GM21447 (cell line): ENCODE data around the gene CASTOR1.

Source experiments
- ATAC-seq: cut with Tn5 transposase; IDR thresholded peaks from one replicate; pipeline ENCODE4 v1.9.1; 2021; ENCODE audit not compliant: unreplicated experiment

The CASTOR1 gene

DNA sequence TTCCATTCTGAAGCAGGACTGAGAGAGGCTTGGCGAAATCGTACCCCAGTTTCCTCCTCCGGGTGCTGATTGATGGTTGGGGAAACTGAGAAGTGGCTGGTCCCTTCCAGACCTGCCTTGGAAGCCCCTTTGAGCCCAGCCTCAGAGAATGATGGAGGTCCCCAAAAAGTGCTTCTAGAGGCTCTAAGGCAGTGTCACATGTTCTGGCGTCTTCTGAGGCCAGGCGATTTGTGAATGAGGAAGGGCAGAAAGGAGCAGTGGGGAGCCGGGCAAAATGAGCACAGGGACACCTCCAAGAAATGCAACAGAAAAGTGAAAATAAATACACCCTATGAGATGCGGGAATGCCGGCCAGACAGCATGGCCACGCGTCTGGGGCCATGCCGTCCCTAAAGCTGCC is 41.7 kb downstream of the CASTOR1 start:
- no peak for ATAC-seq

DNA sequence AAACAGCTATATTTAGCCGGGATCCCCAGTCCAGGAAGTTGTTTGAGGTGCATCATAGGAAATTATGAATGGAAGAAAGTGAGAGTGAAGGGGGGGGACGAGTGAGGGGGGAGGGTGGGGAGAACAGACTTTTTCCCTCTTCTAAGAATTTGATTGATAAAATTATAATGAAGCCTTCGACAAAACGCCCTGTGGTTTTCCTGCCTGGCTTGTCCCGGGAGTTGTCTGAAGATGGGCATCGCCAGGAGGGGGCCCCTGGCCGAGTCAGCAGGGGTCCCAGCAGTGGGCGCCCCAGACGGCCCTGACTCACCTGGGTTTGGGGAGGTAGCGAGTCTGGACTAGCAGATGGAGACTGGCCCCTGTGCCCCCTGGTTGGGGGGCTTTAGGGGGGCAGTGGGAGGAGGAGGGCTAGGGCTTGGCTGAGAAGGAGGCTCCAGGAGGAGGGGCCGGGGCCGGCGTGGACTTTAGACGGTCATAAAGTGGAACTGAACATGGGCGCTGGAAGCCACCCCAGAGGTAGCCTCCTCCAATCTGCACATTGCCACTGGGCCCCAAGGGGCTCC is 42.4 kb downstream of the CASTOR1 start:
- no peak for ATAC-seq

DNA sequence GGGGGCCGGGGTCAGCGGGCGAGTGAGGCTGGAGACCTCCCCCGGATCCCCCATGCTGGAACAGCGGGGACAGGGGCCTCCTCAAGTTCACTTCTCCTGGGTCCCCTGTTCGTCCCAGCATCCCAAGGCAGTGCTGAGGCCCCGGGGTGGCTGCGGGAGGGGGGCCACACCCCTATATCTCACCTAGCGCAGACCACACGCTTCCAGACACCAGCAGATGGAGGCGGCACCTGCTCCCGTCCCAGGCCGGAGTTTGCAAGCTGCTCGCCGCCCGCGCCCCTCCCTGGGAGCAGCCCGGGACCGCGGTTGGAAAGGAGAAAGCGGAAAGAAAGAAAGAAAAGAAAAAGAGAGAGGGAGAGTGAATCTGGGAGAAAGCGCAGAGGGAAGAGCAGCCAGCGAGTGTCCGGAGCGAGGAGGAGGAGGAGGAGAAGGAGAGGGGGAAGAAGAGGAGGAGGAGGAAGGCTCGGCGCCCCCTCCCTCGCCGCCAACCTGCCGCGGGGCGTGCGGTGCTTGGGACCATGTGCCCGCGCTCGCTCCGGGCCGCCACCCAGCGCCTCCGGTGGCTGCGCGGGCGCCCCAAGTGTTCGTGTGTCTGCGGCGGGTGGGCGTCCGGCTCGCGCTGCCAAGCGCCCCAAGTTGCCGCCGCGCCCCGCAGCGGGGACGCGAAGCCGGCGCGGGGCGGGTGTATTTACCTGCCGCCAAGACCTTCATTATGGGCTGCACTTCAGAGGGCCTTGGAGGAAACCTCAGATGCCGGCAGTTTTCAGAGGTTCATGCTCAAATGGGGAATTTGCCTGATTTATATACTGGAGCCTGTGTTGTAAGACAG is 43.1 kb downstream of the CASTOR1 start, which contains the start of gene LIF:
LIF (minus strand) TSS at position 775 of the 829 bp plus-strand sequence; CDS start at position 711, 64 bp downstream.
- no peak for ATAC-seq

DNA sequence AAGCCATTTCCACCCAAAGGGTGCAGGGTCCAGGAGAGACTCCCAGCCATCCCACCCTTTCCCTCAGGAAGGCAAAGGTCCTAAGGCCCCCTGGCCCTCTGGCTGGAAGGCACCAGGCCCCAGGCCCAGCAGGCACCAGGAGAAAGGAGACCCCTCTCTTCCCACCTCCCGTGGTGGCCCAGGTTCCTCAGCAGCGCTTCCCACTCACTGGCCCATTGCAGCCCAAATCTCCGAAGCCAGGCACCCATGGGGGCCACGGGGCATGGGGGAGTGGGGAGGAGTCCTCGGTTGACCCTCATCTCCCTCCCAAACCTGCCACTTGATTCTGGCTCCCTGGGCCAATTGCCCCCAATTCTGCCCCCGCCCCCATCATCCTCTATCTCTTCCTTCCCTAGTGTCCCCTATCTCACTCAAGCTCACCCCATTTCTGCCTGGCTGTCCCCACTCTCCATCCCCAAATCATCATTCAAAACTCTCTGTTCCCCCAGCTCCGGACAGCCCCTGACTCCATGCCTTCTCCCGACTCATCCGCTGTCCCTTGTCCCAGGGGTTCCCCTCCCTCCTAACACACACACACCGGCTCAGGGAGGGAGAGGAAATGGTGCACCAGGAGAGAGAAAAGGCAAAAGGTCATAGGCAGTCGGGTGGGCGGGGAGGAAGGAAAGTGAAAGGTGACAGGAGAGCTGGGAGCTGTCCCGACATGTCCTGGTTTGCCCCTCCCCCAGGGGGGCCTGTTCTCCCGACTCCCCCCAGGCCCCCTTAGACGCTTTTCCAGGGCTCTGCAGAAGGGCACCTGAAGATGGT is 43.9 kb downstream of the CASTOR1 start:
- no peak for ATAC-seq

DNA sequence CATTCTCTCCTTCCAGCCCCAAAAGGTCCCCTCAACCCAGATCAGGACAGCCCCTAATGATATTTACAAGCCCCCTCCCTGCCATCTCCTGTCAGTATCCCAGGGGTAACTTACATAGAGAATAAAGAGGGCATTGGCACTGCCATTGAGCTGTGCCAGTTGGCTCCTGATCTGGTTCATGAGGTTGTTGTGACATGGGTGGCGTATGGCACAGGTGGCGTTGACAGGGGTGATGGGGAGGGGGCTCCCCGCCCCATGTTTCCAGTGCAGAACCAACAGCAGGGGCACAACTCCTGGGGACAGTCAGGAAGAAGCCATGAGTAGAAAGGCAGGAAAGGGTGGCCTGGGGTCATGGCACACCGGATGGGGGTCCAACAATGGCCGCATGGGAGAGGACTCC is 44.7 kb downstream of the CASTOR1 start:
- ATAC-seq: no peak

DNA sequence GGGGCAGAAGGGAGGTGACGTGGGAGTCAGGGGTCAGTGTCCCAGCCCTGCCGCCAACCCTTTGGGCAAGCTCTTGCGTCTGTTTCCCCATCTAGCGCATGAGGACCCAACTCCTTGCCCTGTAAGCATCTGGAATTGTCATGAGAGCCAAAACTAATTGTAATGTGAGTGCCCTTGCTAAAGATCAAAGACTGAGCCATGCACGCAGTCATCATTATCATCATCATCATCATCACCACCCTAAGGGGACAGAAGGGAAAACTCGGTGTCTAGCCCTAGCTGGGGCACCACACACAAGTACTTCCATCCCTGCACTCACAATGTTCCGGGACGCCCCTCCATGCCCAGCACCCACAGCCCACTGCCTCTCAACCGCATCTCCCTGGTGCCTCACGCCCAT is 45.2 kb downstream of the CASTOR1 start:
- ATAC-seq: no peak

DNA sequence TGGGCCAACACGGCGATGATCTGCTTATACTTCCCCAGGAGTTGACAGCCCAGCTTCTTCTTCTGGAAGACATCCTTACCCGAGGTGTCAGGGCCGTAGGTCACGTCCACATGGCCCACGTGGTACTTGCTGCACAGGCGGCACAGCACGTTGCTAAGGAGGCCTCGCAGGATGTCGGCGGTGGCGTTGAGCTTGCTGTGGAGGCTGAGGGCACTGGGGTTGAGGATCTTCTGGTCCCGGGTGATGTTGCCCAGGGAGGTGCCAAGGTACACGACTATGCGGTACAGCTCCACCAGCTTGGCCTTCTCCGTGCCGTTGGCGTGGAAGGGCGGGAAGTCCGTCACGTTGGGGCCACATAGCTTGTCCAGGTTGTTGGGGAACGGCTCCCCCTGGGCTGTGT is 45.6 kb downstream of the CASTOR1 start:
- ATAC-seq: no peak

DNA sequence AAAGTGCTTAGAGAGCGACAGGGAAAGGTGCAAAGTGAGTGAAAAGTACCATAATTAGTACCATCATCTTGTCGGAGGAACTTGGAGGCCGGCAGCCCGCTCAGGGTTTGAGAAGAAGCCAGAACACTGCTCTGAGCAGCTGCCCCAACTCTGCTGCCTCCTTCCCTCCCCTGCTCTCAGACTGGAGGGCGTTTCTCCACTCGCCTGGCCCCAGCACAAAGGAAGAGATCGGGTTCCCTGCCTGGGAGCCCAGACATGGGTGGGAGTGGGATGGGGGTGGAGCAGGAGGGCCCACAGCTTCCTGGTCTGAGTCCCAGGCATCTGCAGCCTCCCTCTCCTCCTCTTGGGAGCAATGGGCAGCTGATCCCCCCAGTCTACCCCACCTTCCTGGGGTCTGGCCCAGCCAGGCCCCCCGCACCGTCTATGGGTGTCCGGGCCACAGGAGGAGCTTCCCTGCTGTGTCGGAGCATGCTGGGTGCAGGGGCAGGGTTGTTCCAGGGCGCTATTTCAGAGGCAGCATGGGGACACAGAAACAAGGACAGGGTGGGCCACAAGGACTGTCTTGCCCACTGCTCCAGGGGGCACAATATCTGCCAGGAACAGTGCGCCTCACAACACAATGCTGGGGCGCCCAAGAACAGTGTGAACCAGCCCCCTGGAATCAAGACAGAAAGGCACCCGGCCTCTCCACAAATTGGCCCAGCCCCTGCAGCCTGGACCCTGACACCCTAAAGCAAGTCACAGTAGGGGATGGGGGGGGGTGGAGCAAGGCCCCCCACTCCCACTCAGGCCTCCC is 47.5 kb downstream of the CASTOR1 start:
- no peak for ATAC-seq

DNA sequence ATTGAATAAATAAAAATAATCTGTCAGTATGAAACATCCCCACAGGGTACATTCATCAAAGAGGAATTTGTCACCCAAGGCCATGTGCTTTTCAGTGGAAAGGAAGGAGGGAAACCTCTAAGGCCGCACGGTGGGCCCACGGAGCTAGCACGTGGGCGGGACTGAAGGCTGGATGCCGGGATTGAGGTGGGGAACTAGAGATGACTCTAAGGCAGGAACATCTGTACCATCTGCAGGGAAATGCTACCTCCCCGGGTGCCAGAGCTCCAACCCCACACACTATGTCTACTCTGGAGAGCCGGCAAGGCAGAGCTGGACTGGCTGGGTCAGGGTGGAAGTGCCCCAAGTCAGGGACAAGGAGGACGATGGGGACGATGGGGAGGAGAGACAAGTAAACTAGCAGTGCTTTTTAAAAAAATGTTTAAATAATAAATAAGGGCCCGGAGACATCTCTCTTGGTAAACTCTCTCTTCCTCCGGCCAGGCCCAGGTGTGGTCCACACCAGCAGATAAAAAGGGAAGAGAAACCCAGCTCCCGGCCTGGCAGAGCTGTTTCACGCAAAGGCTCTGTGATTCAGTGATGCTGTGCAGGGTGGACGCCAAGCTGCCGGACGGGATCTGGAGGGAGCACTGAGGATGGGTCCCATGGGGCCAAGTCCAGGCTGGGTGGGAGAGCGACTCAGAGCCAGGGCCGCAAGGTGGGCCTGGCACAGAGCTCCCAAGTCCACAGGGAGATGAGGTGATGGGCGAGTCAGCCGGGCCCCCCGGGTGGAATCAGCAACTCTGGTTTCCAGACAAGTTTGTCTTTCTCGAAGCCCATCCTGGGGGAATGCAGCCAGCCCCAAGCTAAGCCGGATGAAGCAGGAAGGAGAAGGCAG is 48.5 kb downstream of the CASTOR1 start:
- no peak for ATAC-seq

DNA sequence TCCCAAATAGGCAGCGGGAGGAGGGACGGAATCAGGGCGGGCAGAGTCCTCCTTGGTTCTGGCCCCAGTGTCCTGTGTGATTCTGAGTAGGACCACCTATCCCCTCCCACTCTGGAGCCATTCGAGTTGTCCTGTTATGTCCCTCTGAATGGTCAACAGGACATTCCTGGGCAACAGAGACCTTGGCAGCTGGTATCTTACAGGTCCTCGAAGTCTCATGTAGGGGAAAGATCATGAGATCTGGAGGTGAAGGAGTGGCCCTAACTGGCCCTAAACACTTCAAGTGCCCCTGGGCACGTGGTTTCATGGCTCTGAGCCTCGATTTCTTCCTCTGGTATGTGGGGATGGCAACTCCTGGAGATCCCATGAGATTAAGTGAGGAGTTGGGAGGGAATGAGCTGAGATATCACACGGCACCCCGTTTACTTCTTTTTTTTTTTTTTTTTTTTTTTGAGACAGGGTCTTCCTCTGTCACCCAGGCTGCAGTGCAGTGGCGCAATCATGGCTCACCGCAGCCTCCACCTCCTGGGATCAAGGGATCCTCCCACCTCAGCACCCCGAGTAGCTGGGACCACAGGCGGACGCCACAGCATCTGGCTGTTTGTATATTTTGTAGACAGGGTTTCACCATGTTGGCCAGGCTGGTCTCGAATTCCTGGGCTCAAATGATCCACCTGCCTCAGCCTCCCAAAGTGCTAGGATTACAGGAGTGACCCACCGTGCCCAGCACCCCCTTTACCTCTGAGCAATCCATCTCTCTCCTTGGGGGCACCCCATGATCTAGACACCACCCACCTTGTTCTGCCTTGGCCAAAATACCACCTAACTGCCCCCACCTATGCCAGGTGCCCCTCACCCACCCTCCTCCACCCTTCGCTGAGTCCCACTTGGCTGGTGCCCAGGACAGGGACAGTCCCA is 49.6 kb downstream of the CASTOR1 start:
- no peak for ATAC-seq

DNA sequence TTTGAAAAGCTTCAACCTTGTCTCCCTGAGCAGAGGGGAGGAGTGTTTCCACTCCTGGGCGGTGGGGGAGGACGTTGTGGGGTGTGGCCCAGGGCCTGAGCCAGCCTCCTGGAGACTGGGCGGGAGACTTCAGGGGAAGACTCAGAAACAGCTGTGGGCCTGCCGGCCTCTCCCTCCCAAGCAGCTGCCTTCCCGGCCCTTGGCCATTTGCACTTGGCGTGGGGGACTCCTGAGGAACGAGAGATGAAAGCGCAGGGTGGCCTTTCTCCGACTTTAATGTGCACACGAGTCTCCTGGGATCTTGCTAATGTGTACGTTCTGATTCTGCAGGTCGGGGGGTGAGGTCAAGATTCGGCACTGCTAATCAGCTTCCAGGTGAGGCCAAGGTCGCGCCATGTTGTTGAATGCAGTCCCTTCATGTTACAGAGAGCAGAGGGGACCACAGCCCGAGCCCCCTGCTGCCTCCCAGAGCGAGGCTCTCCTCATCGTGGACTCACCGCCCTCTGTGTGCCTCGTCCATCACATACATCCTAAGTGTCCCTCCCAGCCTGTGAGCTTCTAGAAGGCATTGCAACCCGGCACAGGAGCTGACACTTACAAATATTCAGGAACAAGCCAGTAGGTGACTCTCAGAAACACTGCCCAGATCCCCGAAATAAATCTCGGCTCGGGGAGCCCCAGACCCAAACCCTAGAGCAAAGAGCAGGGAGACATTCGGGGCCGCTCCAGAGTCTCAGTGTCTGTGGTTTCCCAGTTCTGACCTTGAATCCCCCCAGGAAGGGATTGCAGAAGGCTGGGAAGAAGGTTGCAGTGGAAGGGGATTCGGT is 50.4 kb downstream of the CASTOR1 start:
- no peak for ATAC-seq

DNA sequence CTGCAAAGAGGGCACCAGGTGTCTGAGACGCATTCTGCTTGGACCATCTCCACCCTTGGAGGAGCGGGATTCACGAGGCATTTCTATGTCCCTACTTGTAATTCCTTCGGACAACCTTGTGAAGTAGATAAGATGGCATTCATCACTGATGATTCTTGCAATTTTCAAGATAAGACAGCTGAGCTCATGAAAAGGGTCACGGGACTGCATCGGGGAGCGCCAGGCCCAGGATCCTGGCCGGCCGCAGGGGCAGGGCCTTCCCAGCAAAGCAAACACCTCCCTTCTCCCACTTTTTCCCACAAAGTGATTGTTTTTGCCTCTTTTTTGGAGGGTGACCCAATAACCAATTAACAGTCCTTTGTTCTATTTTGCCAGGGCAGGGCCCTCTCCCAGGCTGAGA is 51.2 kb downstream of the CASTOR1 start:
- no peak for ATAC-seq

DNA sequence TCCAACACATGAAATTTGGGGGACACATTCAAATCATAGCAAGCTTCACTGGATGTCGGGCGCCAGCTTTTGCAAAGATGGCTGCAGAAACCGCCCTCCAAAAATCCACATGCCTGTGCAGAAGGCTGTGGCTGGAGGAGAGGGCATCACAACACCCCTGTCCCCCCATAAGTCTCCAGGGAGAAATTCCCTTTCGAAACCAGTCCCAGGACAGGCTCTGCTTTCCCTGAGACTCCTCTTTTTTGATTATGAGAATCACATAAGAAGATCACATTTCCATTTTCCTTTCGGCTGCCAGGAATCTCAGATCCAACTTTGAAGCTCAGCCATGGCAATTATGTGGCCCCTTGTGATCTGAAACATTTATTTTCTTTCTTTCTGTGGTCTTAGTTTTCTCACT is 52.4 kb downstream of the CASTOR1 start:
- ATAC-seq: no peak

DNA sequence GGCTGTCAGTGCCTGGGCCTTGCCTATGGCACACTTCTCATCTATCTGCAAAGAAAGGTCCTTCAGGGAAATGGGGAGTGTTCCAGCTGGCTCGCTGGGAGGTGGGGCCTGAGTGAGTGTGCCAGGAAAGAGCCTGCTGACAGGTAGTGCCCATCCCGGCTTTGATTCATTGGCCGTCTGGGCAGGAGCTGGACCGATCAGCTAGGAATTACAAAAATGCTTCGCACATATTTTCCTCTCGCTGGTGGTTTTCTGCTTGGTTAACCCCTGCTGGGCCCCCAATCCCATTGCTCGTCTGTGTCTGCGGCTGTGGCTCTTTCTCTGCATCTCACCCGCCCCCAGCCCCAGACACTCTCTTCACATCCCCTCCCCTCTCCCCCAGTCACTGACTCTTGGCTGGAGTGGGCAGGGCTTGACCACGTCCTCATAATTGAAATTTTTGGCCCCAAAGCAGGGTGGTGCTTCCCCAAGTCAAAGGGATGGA is 53.6 kb downstream of the CASTOR1 start:
- no peak for ATAC-seq
